ENCODE data around the gene TACC3.

The TACC3 gene

DNA sequence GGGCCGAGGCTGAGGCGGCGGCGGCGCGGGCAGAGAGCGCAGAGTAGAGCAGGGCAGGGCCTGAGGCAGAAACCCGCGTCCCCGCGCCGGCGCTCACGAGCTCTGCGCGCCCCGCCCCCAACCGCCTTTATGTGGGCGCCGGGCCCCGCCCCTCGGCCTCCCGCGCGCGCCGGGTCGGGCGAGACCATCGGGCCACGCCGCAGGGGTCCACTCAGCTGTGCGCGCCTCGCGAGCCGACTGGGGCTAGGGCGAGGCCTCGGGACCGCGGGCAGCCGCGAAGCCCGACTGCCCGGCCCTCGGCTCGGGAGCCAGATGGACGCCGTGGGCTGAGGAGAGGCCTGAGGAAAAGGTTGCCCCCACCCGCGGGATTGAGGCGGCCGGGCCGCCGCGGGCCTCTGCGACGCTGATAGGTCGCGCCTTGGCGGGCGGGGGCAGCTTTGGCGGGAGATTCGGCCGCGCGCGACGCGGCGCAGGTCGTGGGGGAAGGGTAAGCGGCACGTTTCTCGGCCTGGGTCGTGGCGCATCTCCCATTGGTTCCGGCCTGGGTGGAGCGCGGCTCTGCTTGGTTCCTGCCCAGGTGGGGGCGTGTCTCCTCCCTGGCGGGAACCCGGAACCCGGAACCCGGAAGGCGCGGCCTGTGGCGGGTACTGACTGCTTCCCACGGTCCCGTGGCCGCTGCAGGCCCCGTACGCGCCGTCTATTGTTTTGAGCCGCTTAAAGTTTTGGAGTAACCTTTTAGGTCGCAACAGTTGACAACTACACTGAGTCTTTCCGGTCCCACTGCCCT lies 8.9 kb upstream of the TACC3 start, which contains the start of gene SLBP:
Gene SLBP (minus strand): TSS at position 104 of the 787 bp plus-strand sequence. CDS start 131 bp downstream, outside the sequence.
- Histone ChIP-seq H3K4me3 (ENCODE audit: control insufficient read depth in 1 of 7, extremely low read depth in 1 of 7, insufficient read depth in 4 of 7, low read depth in 2 of 7, low read length in 6 of 7) (peak within 1 kb of the TSS; percentile 79 to 98 (median 91)), H3K4me1 (ENCODE audit: control extremely low read depth in 1 of 4, control insufficient read depth in 4 of 4, insufficient read depth in 4 of 4, low read length in 3 of 4) (peaks cover 10 to 60% (median 56%) of the 10 kb centered on the region in 4 experiments), H3K9me3 (ENCODE audit: control extremely low read depth in 1 of 5, control insufficient read depth in 4 of 5, insufficient read depth in 2 of 5, low read depth in 1 of 5, low read length in 4 of 5) (no peaks in the 10 kb centered on the region), H3K27ac (ENCODE audit: insufficient read depth in 1 of 2, low read depth in 1 of 2, low read length in 2 of 2, poor library complexity in 1 of 2, severe bottlenecking in 2 of 2) (peak within 1 kb of the TSS; percentile 94 to 97), H3K36me3 (ENCODE audit: control insufficient read depth in 4 of 4, insufficient read depth in 4 of 4, low read length in 3 of 4) (peaks cover 0 to 42% (median 14%) of the 10 kb centered on the region in 4 experiments), H3K27me3 (replicated peaks in 2 of 5; ENCODE audit: control insufficient read depth in 4 of 5, insufficient read depth in 5 of 5, low read length in 4 of 5) (no peaks in the 10 kb centered on the region)
- under 1% methylated on average over 95 of the region's 98 CpGs for WGBS (ENCODE audit: insufficient coverage)
- DNase-seq, result peak; percentile 97 to 98 (median 98)
- POLR2A ChIA-PET, result interaction anchor here (0.8 to 2.1 kb wide), 6 partner anchors 9 to 21 kb away, joined by 3 to 22 read pairs (median 8); partner anchors contain the start of genes TACC3 and TMEM129
- CTCF ChIA-PET, result interaction anchor here (7.1 to 29.6 kb wide), 2 partner anchors 14 to 20 kb away, joined by 88 to 705 read pairs; partner anchors contain the start of genes TACC3 and TMEM129

DNA sequence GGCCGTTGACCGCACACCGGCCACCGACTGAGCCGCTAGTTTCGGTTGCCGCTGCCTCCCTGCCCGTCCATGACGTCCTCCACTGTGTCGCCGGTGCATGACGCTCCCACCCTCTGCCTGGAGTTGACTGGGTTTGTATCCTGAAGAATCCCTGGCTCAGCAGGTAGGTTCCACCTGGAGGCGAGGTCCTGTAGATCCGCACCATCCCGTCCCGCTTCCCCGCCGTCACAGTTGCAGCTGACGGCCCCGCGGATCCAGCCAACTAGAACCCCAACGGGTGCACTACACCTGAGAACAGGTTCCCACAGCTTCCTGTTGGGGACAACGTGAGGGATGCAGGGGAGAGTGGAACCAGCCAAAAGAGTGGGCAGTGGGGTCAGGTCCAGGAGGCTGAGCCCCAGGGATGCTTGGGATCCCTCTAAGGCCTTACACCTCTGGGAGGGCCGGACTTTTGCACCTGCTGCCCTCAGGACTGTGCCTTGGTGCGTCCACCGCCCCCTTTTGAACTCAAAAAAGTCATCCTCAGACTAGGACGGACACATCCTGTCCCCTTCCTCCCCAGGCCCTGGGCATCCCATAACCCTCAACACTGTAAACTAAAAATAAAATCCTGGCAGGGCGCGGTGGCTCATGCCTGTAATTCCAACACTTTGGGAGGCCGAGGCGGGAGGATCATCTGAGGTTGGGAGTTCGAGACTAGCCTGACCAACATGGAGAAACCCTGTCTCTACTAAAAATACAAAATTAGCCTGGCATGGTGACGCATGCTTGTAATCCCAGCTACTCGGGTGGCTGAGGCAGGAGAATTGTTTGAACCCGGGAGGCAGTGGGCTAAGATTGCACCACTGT lies 8.1 kb upstream of the TACC3 start:
- Histone ChIP-seq H3K4me3 (ENCODE audit: control insufficient read depth in 1 of 7, extremely low read depth in 1 of 7, insufficient read depth in 4 of 7, low read depth in 2 of 7, low read length in 6 of 7) (peak overlapping the region; percentile 79 to 98 (median 91)), H3K27ac (ENCODE audit: insufficient read depth in 1 of 2, low read depth in 1 of 2, low read length in 2 of 2, poor library complexity in 1 of 2, severe bottlenecking in 2 of 2) (peak overlapping the region; percentile 94 to 97), H3K36me3 (ENCODE audit: control insufficient read depth in 4 of 4, insufficient read depth in 4 of 4, low read length in 3 of 4) (peaks cover 0 to 47% (median 19%) of the 10 kb centered on the region in 4 experiments), H3K27me3 (replicated peaks in 2 of 5; ENCODE audit: control insufficient read depth in 4 of 5, insufficient read depth in 5 of 5, low read length in 4 of 5) (no peaks in the 10 kb centered on the region), H3K4me1 (ENCODE audit: control extremely low read depth in 1 of 4, control insufficient read depth in 4 of 4, insufficient read depth in 4 of 4, low read length in 3 of 4) (peaks cover 10 to 62% (median 58%) of the 10 kb centered on the region in 4 experiments), H3K9me3 (ENCODE audit: control extremely low read depth in 1 of 5, control insufficient read depth in 4 of 5, insufficient read depth in 2 of 5, low read depth in 1 of 5, low read length in 4 of 5) (no peaks in the 10 kb centered on the region)
- POLR2A ChIA-PET, result interaction anchor here (0.9 to 2.1 kb wide), 5 partner anchors 8 to 22 kb away, joined by 3 to 22 read pairs (median 7); partner anchors contain the start of genes TACC3 and TMEM129
- CTCF ChIA-PET, result interaction anchor here (7.1 to 29.6 kb wide), 2 partner anchors 13 to 21 kb away, joined by 88 to 705 read pairs; partner anchors contain the start of genes TACC3 and TMEM129
- no peak for DNase-seq
- 33% methylated on average over 35 of the region's 35 CpGs for WGBS (ENCODE audit: insufficient coverage)

DNA sequence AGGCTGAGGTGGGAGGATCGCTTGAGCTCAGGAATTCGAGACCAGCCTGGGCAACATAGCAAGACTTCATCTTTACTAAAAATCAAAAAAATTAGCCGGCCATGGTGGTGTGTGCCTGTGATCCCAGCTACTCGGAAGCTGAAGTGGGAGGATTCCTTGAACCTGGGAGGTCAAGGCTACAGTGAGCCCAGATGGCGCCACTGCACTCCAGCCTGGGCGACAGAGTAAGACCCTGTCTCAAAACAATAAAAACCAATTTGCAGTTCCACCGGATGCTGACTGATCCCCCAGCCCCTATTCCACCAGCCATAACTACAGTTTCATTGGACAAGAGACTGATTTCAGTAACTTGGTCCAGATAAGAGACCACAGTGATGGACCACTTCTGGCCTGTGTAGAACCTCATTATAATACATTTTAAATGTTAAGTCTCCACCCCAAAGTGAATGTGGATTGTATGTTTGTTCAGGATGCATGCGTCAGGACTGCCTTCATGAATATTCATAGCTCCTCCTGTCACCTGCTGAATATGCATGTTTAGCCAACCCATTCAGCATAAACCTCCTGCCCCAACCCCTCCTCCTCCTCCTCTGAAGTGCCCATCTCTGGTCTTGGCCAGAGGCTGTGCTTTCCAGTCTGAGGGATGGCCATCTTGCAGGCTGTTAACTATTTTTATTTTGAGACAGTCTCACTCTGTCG lies 6.9 kb upstream of the TACC3 start:
- Histone ChIP-seq H3K4me1 (ENCODE audit: control extremely low read depth in 1 of 4, control insufficient read depth in 4 of 4, insufficient read depth in 4 of 4, low read length in 3 of 4) (peaks cover 10 to 68% (median 61%) of the 10 kb centered on the region in 4 experiments), H3K36me3 (ENCODE audit: control insufficient read depth in 4 of 4, insufficient read depth in 4 of 4, low read length in 3 of 4) (peaks cover 0 to 49% (median 18%) of the 10 kb centered on the region in 4 experiments), H3K9me3 (ENCODE audit: control extremely low read depth in 1 of 5, control insufficient read depth in 4 of 5, insufficient read depth in 2 of 5, low read depth in 1 of 5, low read length in 4 of 5) (no peaks in the 10 kb centered on the region), H3K4me3 (ENCODE audit: control insufficient read depth in 1 of 7, extremely low read depth in 1 of 7, insufficient read depth in 4 of 7, low read depth in 2 of 7, low read length in 6 of 7) (peak overlapping the region in 4 of 7 experiments; percentile 46 to 91 (median 75)), H3K27me3 (replicated peaks in 2 of 5; ENCODE audit: control insufficient read depth in 4 of 5, insufficient read depth in 5 of 5, low read length in 4 of 5) (no peaks in the 10 kb centered on the region), H3K27ac (ENCODE audit: insufficient read depth in 1 of 2, low read depth in 1 of 2, low read length in 2 of 2, poor library complexity in 1 of 2, severe bottlenecking in 2 of 2) (peak overlapping the region; percentile 62 to 97)
- DNase-seq, result no peak
- 86% methylated on average over 5 of the region's 9 CpGs for WGBS (ENCODE audit: insufficient coverage)
- POLR2A ChIA-PET, result no interaction called here
- CTCF ChIA-PET, result interaction anchor here (7.1 to 29.6 kb wide), 2 partner anchors 12 to 22 kb away, joined by 88 to 705 read pairs; partner anchors contain the start of genes TACC3 and TMEM129

DNA sequence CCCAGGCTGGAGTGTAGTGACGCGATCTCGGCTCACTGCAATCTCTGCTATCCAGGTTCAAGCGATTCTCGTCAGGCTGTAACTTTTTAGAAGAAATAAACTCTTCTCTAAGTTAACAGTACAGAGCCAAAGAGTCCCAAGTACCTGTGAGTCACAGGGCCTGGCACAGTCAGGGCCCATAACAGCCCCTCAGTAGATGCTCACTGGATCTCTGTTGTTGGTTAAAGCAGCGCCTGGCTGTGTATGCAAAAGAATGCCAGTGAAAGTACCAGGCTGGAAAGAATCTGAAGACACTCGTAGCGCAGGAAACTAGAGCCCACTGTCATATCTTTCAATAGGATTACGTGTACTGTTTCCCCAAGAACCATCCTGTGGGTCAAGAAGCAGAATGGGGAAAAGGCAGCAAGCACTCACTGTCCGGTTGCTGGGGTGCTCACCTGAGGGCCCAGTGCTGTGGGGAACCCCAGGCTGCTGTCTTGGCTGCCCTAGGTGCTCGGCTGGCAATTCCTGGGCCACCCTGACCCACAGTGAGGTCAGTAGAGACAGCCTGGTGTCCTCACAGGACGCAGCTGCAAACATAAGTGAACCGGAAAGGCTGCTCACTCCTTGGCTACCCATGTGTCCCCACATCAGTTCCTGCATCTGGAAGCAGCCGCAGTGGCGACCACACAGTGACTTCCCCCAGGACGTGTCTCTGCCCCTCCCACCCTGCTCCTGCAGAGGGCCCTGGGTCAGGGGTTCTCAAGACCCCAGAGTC lies 6.1 kb upstream of the TACC3 start:
- H3K27ac ChIP-seq (ENCODE audit: insufficient read depth in 1 of 2, low read depth in 1 of 2, low read length in 2 of 2, poor library complexity in 1 of 2, severe bottlenecking in 2 of 2), result peak overlapping the region; percentile 62 to 97

DNA sequence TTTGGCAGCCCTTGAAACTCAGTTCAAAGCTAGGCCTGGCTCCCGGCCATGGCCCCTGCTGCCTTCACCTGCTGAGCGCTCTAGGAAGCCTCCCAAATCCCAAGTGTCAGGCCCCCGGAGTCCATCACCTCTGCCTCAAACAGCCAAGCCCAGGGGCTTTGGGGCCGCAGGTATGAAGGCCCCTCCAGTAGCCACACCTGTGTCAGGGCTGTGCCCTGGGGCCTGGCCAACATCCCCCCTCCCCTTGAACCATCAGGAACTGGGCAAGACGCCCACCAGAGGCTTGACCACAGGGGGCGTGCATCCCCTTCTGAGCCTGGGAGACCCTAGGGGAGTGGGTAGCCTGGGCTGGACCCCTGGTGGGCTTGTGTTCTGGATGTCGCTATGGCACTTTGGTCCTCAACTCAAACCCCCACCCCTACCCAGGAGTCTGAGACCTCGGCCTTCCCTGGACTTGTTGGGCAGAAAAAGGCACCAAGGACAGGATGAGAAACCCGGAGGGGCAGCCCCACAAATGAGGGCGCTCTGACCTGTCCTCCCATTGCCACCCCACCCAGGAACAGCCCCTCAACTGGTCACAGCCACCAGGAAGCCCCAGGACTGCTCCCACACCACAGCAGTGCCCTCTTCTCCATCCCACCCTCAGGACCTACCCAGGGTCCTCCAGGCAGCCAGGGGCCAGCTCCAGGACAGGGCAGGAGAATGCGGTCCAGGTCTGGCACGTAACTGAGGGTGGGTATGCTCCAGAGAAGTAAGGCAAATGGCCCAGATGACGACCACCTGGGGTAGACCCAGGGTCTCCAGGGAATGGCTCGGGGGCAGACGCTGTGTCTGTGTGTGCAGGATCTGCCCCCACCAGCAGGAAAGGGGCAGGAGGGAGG lies 5.0 kb upstream of the TACC3 start:
- Histone ChIP-seq H3K27me3 (replicated peaks in 2 of 5; ENCODE audit: control insufficient read depth in 4 of 5, insufficient read depth in 5 of 5, low read length in 4 of 5) (no peaks in the 10 kb centered on the region), H3K27ac (ENCODE audit: insufficient read depth in 1 of 2, low read depth in 1 of 2, low read length in 2 of 2, poor library complexity in 1 of 2, severe bottlenecking in 2 of 2) (peak overlapping the region in 1 of 2 experiments; percentile 97), H3K36me3 (ENCODE audit: control insufficient read depth in 4 of 4, insufficient read depth in 4 of 4, low read length in 3 of 4) (peaks cover 0 to 40% (median 17%) of the 10 kb centered on the region in 4 experiments), H3K4me1 (ENCODE audit: control extremely low read depth in 1 of 4, control insufficient read depth in 4 of 4, insufficient read depth in 4 of 4, low read length in 3 of 4) (peaks cover 10 to 69% (median 59%) of the 10 kb centered on the region in 4 experiments), H3K4me3 (ENCODE audit: control insufficient read depth in 1 of 7, extremely low read depth in 1 of 7, insufficient read depth in 4 of 7, low read depth in 2 of 7, low read length in 6 of 7) (peak overlapping the region in 1 of 7 experiments; percentile 91), H3K9me3 (ENCODE audit: control extremely low read depth in 1 of 5, control insufficient read depth in 4 of 5, insufficient read depth in 2 of 5, low read depth in 1 of 5, low read length in 4 of 5) (no peaks in the 10 kb centered on the region)
- 89% methylated on average over 13 of the region's 15 CpGs for WGBS (ENCODE audit: insufficient coverage)
- ChIA-PET POLR2A (interaction anchor here (0.6 to 1.0 kb wide), 2 partner anchors 8 to 10 kb away, joined by 3 to 5 read pairs; no protein-coding TSS in a partner anchor), CTCF (interaction anchor here (29.6 kb wide), 1 partner anchor 10 kb away, joined by 705 read pairs; the partner anchor contains the start of genes TACC3 and TMEM129)
- DNase-seq, result no peak

More for the DNA sequence above, 6.1 kb upstream of the TACC3 start:
- H3K27me3 ChIP-seq (replicated peaks in 2 of 5; ENCODE audit: control insufficient read depth in 4 of 5, insufficient read depth in 5 of 5, low read length in 4 of 5), result no peaks in the 10 kb centered on the region
- POLR2A ChIA-PET, result interaction anchor here (0.6 to 1.0 kb wide), 2 partner anchors 9 to 11 kb away, joined by 3 to 5 read pairs; no protein-coding TSS in a partner anchor
- peak; percentile 64 to 96 (median 93) for DNase-seq
- H3K4me3 ChIP-seq (ENCODE audit: control insufficient read depth in 1 of 7, extremely low read depth in 1 of 7, insufficient read depth in 4 of 7, low read depth in 2 of 7, low read length in 6 of 7), result peak overlapping the region in 5 of 7 experiments; percentile 24 to 91 (median 67)
- 43% methylated on average over 13 of the region's 16 CpGs for WGBS (ENCODE audit: insufficient coverage)
- no peaks in the 10 kb centered on the region for H3K9me3 ChIP-seq (ENCODE audit: control extremely low read depth in 1 of 5, control insufficient read depth in 4 of 5, insufficient read depth in 2 of 5, low read depth in 1 of 5, low read length in 4 of 5)
- H3K36me3 ChIP-seq (ENCODE audit: control insufficient read depth in 4 of 4, insufficient read depth in 4 of 4, low read length in 3 of 4), result peaks cover 0 to 43% (median 17%) of the 10 kb centered on the region in 4 experiments
- H3K4me1 ChIP-seq (ENCODE audit: control extremely low read depth in 1 of 4, control insufficient read depth in 4 of 4, insufficient read depth in 4 of 4, low read length in 3 of 4), result peaks cover 10 to 74% (median 66%) of the 10 kb centered on the region in 4 experiments
- CTCF ChIA-PET, result interaction anchor here (29.6 kb wide), 1 partner anchor 11 kb away, joined by 705 read pairs; the partner anchor contains the start of genes TACC3 and TMEM129
